GM12872 (cell line): ENCODE data around the gene PNLIPRP3.

Experiments used
- CTCF ChIP-seq: IDR thresholded peaks from 3 replicates; pipeline ENCODE4 v1.5.1; 2011; ENCODE audit warnings: low read depth, mild to moderate bottlenecking, low read length, moderate library complexity; ENCODE audit not compliant: insufficient read depth

Gene PNLIPRP3

GRCh38 chr10:116452338-116452720, 24.7 kb downstream of the PNLIPRP3 start:
- no peak for TF ChIP-seq CTCF

GRCh38 chr10:116457488-116457887, 29.8 kb downstream of the PNLIPRP3 start:
- TF ChIP-seq CTCF, result no peak

- TF ChIP-seq CTCF, result no peak
Observed at GRCh38 chr10:116460219-116460618, 32.6 kb downstream of the PNLIPRP3 start.

GRCh38 chr10:116461680-116462079, 34.0 kb downstream of the PNLIPRP3 start:
- no peak for TF ChIP-seq CTCF

- no peak for TF ChIP-seq CTCF
Observed at GRCh38 chr10:116464257-116464656, 36.6 kb downstream of the PNLIPRP3 start.

- TF ChIP-seq CTCF, result no peak
Observed at GRCh38 chr10:116465546-116465945, 37.9 kb downstream of the PNLIPRP3 start.

GRCh38 chr10:116466715-116467422, 39.2 kb downstream of the PNLIPRP3 start:
- TF ChIP-seq CTCF, result no peak
